DOHH2 (cell line): Measurements from ENCODE around the gene NPR2.

Experiments
- H3F3A ChIP-seq: fragments of 200-600 bp; sonication (generic), shearing (Covaris generic); 2 replicates; pipeline ENCODE4 v1.6.0; 2016; ENCODE audit warnings: antibody characterized with exemption, mild to moderate bottlenecking; ENCODE audit not compliant: control insufficient read depth, insufficient read depth
- H3K27ac ChIP-seq: fragments of 200-600 bp; sonication (generic); 2 replicates; pipeline ENCODE4 v1.5.1; 2014; ENCODE audit warnings: low read depth, mild to moderate bottlenecking, low read length, moderate library complexity
- H3K27me3 ChIP-seq: fragments of 200-600 bp; sonication (generic); 2 replicates; pipeline ENCODE4 v1.6.1; 2014; ENCODE audit warnings: mild to moderate bottlenecking, low read length, mixed read lengths; ENCODE audit not compliant: control insufficient read depth
- H3K36me3 ChIP-seq: fragments of 200-600 bp; sonication (generic); 2 replicates; pipeline ENCODE4 v1.6.1; 2014; ENCODE audit warnings: mild to moderate bottlenecking, low read length, moderate library complexity, mixed read lengths; ENCODE audit not compliant: control insufficient read depth
- H3K4me1 ChIP-seq: fragments of 200-600 bp; sonication (generic); 2 replicates; pipeline ENCODE4 v1.6.1; 2014; ENCODE audit warnings: mild to moderate bottlenecking, low read length, mixed read lengths; ENCODE audit not compliant: control insufficient read depth
- H3K4me2 ChIP-seq: fragments of 200-600 bp; sonication (generic); 2 replicates; pipeline ENCODE4 v1.6.0; 2014; ENCODE audit warnings: mild to moderate bottlenecking, low read length, moderate library complexity
- H3K4me3 ChIP-seq: fragments of 200-600 bp; sonication (generic); 2 replicates; pipeline ENCODE4 v1.5.1; 2014; ENCODE audit warnings: mild to moderate bottlenecking, low read length, mixed read lengths
- H3K79me2 ChIP-seq: fragments of 200-600 bp; sonication (generic); 2 replicates; pipeline ENCODE4 v1.6.1; 2014; ENCODE audit warnings: mild to moderate bottlenecking, low read length, mixed read lengths; ENCODE audit not compliant: control insufficient read depth
- H3K9me2 ChIP-seq: fragments of 200-600 bp; sonication (generic); replicated peaks from 2 replicates; pipeline ENCODE4 v1.6.1; 2014; ENCODE audit warnings: mild to moderate bottlenecking, low read length, mixed read lengths; ENCODE audit not compliant: control insufficient read depth
- H3K9me3 ChIP-seq: fragments of 200-600 bp; sonication (generic); 2 replicates; pipeline ENCODE4 v1.6.1; 2014; ENCODE audit warnings: antibody characterized with exemption, low read length, mixed read lengths; ENCODE audit not compliant: control insufficient read depth, insufficient read depth
- H4K20me1 ChIP-seq: fragments of 200-600 bp; sonication (generic); 2 replicates; pipeline ENCODE4 v1.6.0; 2014; ENCODE audit warnings: low read depth, mild to moderate bottlenecking, antibody characterized with exemption, low read length, moderate library complexity; ENCODE audit not compliant: control insufficient read depth, insufficient read depth
- CTCF ChIP-seq: fragments of 200-600 bp; sonication (generic); IDR thresholded peaks from one replicate; pipeline ENCODE4 v1.5.1; 2014; ENCODE audit warnings: antibody characterized with exemption, mild to moderate bottlenecking, low read depth, low read length; ENCODE audit not compliant: poor library complexity, severe bottlenecking
- EZH2phosphoT487 ChIP-seq: fragments of 200-600 bp; sonication (generic); IDR thresholded peaks from 2 replicates; pipeline ENCODE4 v1.6.1; 2017; ENCODE audit warnings: borderline replicate concordance, mild to moderate bottlenecking, antibody characterized with exemption, low read length, moderate library complexity, mixed read lengths

Gene NPR2

DNA sequence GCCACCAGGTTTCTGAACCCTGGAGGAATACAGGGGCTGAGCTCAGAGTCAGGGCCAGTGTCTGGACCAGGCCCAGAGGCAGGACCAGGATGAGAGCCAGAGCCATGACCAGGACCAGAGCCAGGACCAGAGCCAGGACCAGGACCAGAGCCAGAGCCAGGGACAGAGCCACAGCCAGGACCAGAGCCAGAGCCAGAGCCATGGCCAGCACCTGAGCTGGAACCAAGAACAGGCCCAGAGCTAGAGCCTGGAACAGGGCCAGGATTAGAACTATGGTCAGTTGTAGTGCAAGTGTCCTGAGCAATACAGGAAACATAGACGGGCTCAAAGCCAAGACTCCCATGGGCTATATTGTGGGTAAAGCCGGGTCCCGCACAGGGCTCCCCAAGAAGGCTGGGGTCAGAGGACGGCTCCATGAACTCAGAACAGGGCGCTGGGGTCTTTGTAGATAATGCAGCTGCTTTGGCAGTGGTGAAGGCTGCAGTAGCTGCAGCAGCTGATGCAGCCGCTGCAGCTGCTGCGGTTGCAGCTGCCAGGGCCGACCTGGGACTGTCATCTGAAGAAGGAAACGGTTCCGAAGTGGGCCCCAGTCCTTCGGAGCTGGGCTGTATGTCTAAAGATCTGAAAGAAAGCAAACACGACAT lies 20.1 kb downstream of the NPR2 start:
- 0 out of 2 replicates have a peak, but pooled peaks cover 3% of the 10 kb centered on the region for H3K9me3 ChIP-seq
- peak overlapping the region; percentile 100 for H3K4me2 ChIP-seq
- no peaks in the 10 kb centered on the region for H4K20me1 ChIP-seq
- no peak overlapping the region for H3K27ac ChIP-seq
- H3F3A ChIP-seq, result peaks cover 6% of the 10 kb centered on the region
- no peaks in the 10 kb centered on the region for H3K27me3 ChIP-seq
- TF ChIP-seq EZH2phosphoT487, result no peak
- no peak for TF ChIP-seq CTCF
- peaks cover 36% of the 10 kb centered on the region for H3K4me1 ChIP-seq
- H3K9me2 ChIP-seq, result no peaks in the 10 kb centered on the region
- peaks cover 13% of the 10 kb centered on the region for H3K79me2 ChIP-seq
- H3K36me3 ChIP-seq, result peaks cover 12% of the 10 kb centered on the region
- peak overlapping the region; percentile 78 for H3K4me3 ChIP-seq

DNA sequence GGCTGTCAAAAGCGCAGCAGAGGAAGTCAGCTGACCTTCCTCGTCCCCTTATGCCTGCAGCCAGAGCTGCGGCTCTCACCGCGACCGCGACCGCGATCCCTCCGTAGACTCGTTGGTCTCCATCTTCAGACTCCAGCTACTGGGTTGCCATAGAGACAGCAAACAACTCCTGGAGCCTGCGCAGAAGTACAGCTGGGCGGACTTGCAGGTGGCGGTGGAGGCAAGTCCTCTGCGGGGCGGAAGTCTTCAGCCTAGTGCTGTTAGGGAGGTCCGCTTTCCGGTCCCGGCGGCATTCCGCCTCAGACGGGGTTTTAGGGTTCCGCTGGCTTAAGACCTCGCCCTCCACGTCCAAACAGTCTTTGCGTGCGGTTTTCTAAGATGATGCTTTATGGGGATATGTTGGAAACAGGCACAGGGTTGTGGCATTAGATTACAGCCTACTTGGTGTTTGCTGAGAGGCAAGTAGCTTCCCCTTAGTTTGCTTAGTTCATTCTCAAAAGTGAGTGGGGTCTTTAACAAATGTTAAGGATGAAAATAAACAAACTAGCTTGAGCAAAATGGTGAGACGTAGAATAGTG lies 20.7 kb downstream of the NPR2 start, which contains the start of gene SPAG8:
TSS of gene SPAG8 (minus strand) at position 238 of the 578 bp plus-strand sequence. CDS start at position 123, 115 bp downstream.
- Histone ChIP-seq H4K20me1 (no peaks in the 10 kb centered on the region), H3F3A (peaks cover 6% of the 10 kb centered on the region), H3K27ac (peak within 1 kb of the TSS; percentile 45), H3K36me3 (peaks cover 12% of the 10 kb centered on the region), H3K4me2 (peak within 1 kb of the TSS; percentile 100), H3K9me3 (0 out of 2 replicates have a peak, but pooled peaks cover 3% of the 10 kb centered on the region), H3K9me2 (no peaks in the 10 kb centered on the region), H3K79me2 (peaks cover 13% of the 10 kb centered on the region), H3K4me1 (peaks cover 36% of the 10 kb centered on the region), H3K27me3 (no peaks in the 10 kb centered on the region), H3K4me3 (peak within 1 kb of the TSS; percentile 78)
- TF ChIP-seq CTCF (no peak), EZH2phosphoT487 (no peak)

- Histone ChIP-seq H3K27ac (peak overlapping the region; percentile 88), H3K79me2 (peaks cover 13% of the 10 kb centered on the region), H4K20me1 (no peaks in the 10 kb centered on the region), H3K4me2 (peak overlapping the region; percentile 100), H3K9me2 (no peaks in the 10 kb centered on the region), H3F3A (peaks cover 6% of the 10 kb centered on the region), H3K4me3 (peak overlapping the region; percentile 86), H3K4me1 (peaks cover 36% of the 10 kb centered on the region), H3K9me3 (0 out of 2 replicates have a peak, but pooled peaks cover 3% of the 10 kb centered on the region), H3K27me3 (no peaks in the 10 kb centered on the region), H3K36me3 (peaks cover 12% of the 10 kb centered on the region)
- TF ChIP-seq CTCF, result peak; percentile 59
- TF ChIP-seq EZH2phosphoT487, result no peak
Measured at GRCh38 chr9:35813434-35814105, 22.2 kb downstream of the NPR2 start.
